Measurements from ENCODE around the gene CA9.

CA9 gene

DNA sequence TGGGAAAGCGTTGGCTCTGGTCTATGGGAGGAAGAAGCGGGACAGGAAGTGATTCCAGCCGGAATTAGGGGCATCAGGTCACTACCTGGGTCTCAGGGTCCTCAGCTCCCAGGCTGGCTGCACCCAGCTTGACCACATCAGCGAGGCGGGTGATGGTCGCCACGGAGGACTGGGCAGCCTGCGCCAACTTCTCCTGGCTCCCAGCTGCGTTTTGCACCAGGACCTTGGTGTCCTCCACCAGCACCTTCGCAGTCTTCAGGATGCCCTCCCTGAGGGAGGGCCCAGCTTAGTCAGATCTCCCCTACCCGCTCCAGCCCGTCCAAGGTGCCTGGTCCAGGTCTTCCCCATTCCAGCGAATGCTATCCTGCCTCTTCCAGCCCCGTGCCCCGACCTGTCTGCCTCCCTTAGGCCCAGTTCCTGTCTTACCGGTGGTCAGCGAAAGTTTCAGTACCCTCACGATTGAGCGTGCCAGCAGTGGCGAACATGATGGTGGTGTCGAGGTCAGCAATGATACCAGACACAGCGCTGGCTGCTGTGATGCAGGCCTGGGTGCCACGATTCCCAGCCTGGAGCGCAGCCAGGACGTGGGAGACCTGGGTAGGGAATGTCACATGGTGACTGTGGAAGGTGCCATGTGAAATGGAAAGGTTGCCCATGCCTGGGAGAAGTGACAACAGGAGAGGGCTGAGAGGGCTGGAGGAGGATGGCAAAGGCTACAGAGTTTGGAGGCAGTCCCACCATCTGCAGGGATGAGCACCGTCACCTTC lies 30.4 kb downstream of the CA9 start:
- Mint-ChIP-seq H3K36me3 (ENCODE audit: low read depth) (no peaks in the 10 kb centered on the region), H3K27me3 (no peaks in the 10 kb centered on the region), H3K4me3 (no peak overlapping the region), H3K4me1 (ENCODE audit: low read depth) (no peaks in the 10 kb centered on the region), H3K9me3 (no peaks in the 10 kb centered on the region), H3K27ac (peak overlapping the region; percentile 18)
- DNase-seq = no peak

DNA sequence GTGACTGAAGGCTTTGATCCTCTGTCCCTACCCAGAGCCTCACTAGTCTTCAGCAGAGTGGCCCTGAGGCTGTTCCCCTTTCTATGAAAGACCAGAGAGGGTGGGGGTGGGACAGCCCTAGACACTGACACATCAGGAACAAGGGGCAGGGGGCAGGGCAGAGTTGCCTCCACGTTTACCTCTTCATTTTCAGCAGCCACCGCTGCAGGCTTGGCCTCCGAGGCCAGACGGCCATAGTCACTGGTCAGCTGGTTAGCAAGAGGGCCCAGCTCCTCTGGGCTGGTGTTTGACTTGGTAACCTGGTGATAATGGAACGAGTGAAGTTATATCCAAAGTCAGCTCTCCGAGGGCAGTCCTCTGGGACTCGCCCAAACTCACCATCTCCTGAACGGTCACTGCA lies 31.6 kb downstream of the CA9 start:
- peaks cover 3% of the 10 kb centered on the region for H3K36me3 Mint-ChIP-seq (ENCODE audit: low read depth)
- no peak overlapping the region for H3K4me3 Mint-ChIP-seq
- H3K9me3 Mint-ChIP-seq = no peaks in the 10 kb centered on the region
- no peaks in the 10 kb centered on the region for H3K27me3 Mint-ChIP-seq
- H3K4me1 Mint-ChIP-seq (ENCODE audit: low read depth) = no peaks in the 10 kb centered on the region
- no peak overlapping the region for H3K27ac Mint-ChIP-seq
- no peak for DNase-seq

DNA sequence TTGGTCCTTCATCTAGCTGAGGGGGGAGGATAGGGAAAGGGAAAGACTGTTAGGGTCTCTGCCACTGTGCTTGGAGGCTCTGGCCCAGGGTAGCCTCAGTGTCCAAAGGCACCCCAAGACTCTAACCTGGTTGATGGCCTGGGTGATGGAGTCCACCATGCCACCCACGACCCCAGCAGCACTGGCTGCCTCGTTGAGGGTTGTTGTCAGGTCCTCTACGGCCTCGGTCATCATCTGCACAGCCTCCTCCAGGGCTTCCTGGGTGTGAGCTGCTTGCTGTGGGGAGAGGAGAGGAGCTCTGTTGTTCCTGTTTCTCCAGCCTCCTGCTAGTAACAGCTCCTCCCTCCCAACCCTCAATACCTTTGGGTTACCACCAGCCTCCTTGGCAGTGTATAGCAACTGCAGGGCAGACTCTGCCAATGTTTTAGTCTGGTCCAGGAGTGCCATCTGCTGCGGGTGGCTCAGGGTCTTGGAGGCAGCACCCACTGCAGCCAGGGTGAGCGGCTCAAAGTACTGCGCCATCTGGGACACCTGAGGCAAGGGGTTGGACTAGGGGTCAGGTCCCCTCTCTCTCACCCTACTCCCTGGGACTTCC lies 32.2 kb downstream of the CA9 start:
- Mint-ChIP-seq H3K9me3 (no peaks in the 10 kb centered on the region), H3K4me3 (no peak overlapping the region), H3K27ac (no peak overlapping the region), H3K27me3 (no peaks in the 10 kb centered on the region), H3K4me1 (ENCODE audit: low read depth) (no peaks in the 10 kb centered on the region), H3K36me3 (ENCODE audit: low read depth) (peaks cover 8% of the 10 kb centered on the region)
- DNase-seq = no peak

DNA sequence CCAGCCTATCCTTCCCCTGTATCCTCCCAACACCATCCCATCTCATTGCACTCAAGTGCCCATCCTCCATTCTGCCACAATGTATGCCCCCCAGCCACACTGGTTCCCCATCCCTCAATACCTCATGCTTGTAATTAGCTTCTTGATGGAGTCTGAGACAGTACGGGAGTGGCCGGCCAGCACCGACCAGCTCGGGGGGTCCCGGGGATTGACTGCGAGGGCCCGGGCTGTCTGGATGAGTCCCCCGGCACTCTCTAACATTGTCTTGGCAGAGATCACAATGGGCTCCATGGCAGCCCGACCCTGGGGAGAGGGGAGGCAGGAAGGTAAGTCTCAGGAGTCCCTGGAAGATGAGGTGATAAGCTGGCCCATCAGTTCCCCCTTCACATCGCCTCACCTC lies 33.2 kb downstream of the CA9 start:
- H3K27me3 Mint-ChIP-seq = no peaks in the 10 kb centered on the region
- H3K36me3 Mint-ChIP-seq (ENCODE audit: low read depth) = peaks cover 19% of the 10 kb centered on the region
- no peak overlapping the region for H3K4me3 Mint-ChIP-seq
- peak overlapping the region; percentile 58 for H3K27ac Mint-ChIP-seq
- peaks cover 3% of the 10 kb centered on the region for H3K4me1 Mint-ChIP-seq (ENCODE audit: low read depth)
- DNase-seq = no peak
- no peaks in the 10 kb centered on the region for H3K9me3 Mint-ChIP-seq

DNA sequence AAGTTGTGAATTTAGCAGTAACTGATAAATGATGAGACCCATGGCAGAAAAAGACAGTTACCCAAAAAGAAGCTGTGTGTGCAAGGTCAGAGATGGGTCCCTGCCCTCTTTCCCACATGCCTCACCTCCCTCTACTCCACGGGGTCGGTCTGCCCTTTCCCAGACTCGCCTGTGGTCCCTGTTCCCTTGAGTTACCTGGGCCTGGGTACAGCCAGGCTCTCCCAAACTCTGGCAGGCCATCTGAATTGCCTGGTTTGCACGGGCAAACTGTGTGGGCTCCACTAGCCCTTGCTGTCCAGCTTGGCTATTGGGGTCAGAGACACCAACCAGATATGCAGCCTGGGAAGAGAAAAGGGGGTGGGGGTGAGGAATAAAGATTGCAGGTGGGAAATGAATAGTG lies 34.4 kb downstream of the CA9 start:
- Mint-ChIP-seq H3K27ac (peak overlapping the region; percentile 24), H3K4me3 (no peak overlapping the region), H3K36me3 (ENCODE audit: low read depth) (peaks cover 30% of the 10 kb centered on the region), H3K4me1 (ENCODE audit: low read depth) (peaks cover 7% of the 10 kb centered on the region), H3K27me3 (no peaks in the 10 kb centered on the region), H3K9me3 (no peaks in the 10 kb centered on the region)
- DNase-seq = no peak

DNA sequence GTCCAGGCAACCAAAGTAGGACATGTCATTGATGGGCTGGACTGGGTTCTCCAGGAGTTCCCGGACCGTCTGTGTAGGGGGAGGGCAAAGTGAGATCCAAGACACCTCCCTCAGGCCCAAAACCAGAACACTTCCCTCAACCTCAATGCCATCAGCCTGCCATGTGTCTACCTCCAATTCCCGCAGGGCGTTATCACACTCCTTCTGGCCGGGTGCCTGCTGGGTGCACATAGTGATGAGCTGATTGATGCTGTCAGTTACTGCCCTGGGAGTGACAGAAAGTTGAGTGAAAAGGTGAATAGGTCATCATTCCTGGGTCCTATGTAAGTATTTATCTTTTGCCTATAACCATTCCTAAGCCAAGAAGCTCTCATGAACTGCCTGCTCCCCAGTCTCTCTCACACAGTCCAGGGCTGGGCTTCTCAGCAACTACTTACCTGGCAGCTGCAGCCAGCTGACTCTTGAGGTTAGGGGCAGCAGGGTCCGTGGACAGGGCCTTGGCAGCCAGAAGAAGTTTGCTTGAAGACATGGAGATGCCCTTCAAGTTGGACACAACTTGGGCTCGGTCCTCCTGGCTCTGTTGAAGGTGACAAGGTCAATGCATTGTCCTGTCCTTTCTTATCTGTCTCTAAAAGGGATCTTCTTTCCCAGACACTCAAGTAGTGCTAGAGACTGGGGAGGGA lies 37.2 kb downstream of the CA9 start:
- Mint-ChIP-seq H3K27ac (peak overlapping the region; percentile 68), H3K4me3 (no peak overlapping the region), H3K36me3 (ENCODE audit: low read depth) (peaks cover 59% of the 10 kb centered on the region)

DNA sequence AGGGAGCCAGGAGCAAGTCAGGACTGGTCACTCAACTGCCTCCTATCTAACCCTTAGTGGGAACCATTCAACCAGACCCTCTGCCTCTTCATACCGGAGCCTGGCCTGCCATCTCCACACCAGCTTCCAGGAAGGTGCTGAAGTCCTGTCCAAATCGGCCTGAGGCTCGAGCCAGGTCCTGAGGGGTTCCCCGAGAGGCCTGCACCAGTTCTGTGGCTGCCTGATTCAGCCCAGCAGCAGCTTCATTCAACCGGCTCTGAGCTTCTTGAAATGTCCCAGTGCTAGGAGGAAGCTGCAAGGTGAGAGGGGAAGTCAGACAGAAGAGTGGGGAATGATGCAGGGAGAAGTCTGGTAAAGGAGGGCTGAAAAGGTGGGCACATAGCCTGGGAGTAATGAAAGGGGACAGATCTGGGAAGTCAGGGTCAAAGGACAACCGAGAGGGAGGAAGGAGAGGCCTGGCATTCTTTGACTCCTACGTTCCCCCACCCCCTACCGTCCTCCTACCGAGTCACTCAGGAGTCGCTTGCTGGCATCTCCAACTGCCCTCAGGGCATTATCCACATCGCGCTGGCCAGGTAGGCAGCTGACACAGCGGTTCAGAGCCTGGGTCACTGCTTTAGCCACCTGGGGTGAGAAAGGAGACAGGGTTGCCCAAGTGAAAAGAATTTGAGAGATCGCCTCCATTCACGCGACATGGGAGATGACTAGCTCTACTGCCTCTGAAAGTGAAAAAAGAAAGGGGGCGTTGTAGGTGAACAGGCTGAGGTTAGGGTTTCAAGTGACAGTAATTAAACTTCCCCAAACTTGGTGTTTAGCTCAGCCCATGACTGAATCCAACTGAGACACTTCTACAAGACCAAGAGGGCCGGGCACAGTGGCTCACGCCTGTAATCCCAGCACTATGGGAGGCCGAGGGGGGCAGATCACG lies 38.0 kb downstream of the CA9 start:
- Mint-ChIP-seq H3K27me3 (no peaks in the 10 kb centered on the region), H3K36me3 (ENCODE audit: low read depth) (peaks cover 67% of the 10 kb centered on the region), H3K9me3 (no peaks in the 10 kb centered on the region), H3K27ac (peak overlapping the region; percentile 50), H3K4me1 (ENCODE audit: low read depth) (peaks cover 7% of the 10 kb centered on the region), H3K4me3 (no peak overlapping the region)
- peak; percentile 29 for DNase-seq

More for the DNA sequence above, 37.2 kb downstream of the CA9 start:
- DNase-seq = peak; percentile 13
- Mint-ChIP-seq H3K9me3 (no peaks in the 10 kb centered on the region), H3K4me1 (ENCODE audit: low read depth) (peaks cover 7% of the 10 kb centered on the region), H3K27me3 (no peaks in the 10 kb centered on the region)

DNA sequence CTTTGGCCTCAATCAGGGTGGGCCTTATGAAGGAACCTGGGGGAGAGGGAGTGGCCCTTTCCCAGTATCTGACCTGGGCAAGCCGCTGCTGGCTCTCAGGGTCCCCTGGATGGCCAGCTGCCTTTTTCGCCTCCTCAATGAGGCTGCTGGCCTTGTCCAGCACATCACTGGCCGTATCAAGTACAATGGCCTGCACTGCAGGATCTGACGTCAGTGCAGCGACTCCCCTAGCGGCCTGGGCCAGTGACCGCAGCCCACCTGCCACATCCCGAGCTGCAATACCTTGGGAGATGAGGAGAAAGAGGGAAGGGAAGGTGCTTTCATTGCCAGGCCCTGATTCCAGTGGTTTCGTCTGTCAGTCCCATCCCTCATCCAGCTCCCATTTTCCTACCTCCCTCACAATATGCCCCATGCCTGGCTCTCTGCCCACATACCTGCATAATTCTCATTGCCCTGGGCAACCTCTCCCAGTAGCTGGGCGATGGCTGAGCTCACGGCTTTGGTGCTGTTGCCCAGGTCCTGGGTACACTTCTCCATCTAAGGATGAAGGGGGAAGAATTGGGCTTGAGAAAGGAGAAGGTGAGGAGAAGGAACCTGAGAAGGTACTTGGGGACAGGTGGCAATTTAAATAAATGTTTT lies 39.2 kb downstream of the CA9 start:
- Mint-ChIP-seq H3K4me3 (no peak overlapping the region), H3K9me3 (no peaks in the 10 kb centered on the region), H3K36me3 (ENCODE audit: low read depth) (peaks cover 78% of the 10 kb centered on the region), H3K27me3 (no peaks in the 10 kb centered on the region), H3K27ac (peak overlapping the region; percentile 47), H3K4me1 (ENCODE audit: low read depth) (peaks cover 7% of the 10 kb centered on the region)
- DNase-seq = peak; percentile 22

DNA sequence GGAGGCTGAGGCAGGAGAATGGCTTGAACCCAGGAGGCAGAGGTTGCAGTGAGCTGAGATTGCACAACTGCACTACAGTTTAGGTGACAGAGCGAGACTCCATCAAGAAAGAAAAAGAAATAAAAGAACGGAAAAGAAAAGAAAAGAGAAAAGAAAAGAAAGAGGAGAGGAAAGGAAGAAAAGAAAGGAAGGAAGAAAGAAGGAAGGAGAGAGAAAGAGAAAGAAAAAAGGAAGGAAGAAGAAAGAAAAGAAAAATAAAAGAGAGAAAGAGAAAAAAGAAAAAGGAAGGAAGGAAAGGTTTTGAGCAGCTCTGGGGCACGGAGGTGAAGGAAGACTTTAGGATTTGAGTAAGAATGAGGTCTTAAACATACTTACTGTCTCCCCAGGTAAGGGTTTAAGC lies 39.9 kb downstream of the CA9 start:
- H3K9me3 Mint-ChIP-seq = no peaks in the 10 kb centered on the region
- DNase-seq = no peak
- no peaks in the 10 kb centered on the region for H3K27me3 Mint-ChIP-seq

DNA sequence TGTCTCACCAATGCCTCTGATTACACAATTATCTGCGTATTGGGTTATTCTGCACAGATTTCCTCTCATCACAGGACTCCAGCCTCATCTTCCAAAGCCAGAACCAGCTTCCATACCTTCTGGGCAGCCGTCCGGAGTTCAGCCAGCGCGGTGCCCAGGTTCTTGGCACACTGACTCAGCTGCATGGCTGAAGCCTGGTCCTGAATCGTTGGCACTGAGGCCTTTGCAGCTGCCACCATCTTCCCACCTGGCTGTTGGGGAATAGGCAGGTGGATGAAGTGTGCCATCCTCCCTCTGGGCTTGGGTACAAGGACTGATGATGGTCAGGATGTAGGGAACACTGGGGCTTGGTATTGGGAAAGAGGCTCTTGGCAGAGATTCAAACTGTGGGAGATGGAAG lies 40.4 kb downstream of the CA9 start:
- DNase-seq = no peak
- H3K27ac Mint-ChIP-seq = peak overlapping the region; percentile 44
- no peak overlapping the region for H3K4me3 Mint-ChIP-seq
- H3K4me1 Mint-ChIP-seq (ENCODE audit: low read depth) = peaks cover 7% of the 10 kb centered on the region
- peaks cover 90% of the 10 kb centered on the region for H3K36me3 Mint-ChIP-seq (ENCODE audit: low read depth)
- no peaks in the 10 kb centered on the region for H3K9me3 Mint-ChIP-seq
- H3K27me3 Mint-ChIP-seq = no peaks in the 10 kb centered on the region

More for the DNA sequence above, 39.9 kb downstream of the CA9 start:
- Mint-ChIP-seq H3K27ac (peak overlapping the region; percentile 44), H3K36me3 (ENCODE audit: low read depth) (peaks cover 85% of the 10 kb centered on the region), H3K4me1 (ENCODE audit: low read depth) (peaks cover 7% of the 10 kb centered on the region), H3K4me3 (no peak overlapping the region)

DNA sequence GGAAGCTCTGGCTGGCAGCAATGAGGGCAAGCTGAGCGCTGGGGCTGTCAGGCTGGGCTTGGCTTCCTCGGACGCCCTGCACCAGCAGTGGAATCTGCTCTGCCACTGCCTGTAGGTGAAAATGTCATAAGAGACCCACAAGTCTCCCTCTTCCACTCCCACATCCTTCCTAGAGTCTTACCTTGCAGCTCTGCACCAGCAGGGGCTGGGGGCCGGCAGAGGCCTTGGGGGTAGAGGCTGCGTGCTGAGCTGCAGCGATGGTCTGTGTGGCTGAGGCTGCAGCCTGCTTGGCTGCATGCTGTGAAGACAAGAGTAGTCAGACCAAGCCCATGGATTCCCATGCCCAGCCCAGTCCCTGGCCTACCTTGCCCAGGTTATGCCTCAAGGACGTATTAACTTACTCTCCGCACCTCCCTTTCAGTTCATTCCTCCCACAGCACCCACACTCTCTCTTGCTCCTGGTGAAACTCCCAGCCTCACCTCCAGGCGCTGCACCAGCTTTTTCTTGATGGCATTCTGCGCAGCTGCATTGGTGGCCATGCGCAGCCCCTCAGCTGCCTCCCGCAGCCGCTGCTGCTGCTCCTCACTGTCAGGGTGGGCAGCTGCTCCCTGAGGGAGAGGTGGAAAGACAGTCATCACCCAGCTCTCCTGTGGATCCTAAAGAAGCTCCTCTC lies 41.0 kb downstream of the CA9 start:
- DNase-seq = no peak
- Mint-ChIP-seq H3K27me3 (no peaks in the 10 kb centered on the region), H3K27ac (peak overlapping the region; percentile 42), H3K4me3 (no peak overlapping the region), H3K9me3 (no peaks in the 10 kb centered on the region), H3K4me1 (ENCODE audit: low read depth) (peaks cover 7% of the 10 kb centered on the region), H3K36me3 (ENCODE audit: low read depth) (peaks cover 96% of the 10 kb centered on the region)

DNA sequence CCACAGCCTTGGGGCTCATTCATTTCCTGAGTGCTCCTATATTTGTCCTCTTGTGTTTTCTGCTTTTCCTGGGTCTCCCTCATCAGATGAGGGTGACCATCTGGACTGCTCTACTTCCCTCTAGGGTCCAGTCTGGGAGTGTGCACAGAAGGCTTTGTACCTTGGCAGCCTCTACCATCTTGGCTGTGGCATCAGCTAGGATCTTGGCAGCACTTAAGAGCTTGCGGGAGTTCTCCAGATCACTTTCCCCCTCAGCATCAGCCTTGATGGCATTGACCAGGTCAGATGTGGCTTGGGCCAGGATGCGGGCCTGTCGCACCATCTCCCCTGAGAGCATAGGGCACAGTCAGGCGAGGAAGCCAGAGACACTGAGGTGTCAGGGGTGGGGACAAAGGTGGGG lies 42.5 kb downstream of the CA9 start:
- Mint-ChIP-seq H3K4me1 (ENCODE audit: low read depth) (peaks cover 7% of the 10 kb centered on the region), H3K27me3 (no peaks in the 10 kb centered on the region), H3K4me3 (no peak overlapping the region), H3K36me3 (ENCODE audit: low read depth) (peaks cover 100% of the 10 kb centered on the region), H3K9me3 (no peaks in the 10 kb centered on the region), H3K27ac (peak overlapping the region; percentile 70)
- no peak for DNase-seq

DNA sequence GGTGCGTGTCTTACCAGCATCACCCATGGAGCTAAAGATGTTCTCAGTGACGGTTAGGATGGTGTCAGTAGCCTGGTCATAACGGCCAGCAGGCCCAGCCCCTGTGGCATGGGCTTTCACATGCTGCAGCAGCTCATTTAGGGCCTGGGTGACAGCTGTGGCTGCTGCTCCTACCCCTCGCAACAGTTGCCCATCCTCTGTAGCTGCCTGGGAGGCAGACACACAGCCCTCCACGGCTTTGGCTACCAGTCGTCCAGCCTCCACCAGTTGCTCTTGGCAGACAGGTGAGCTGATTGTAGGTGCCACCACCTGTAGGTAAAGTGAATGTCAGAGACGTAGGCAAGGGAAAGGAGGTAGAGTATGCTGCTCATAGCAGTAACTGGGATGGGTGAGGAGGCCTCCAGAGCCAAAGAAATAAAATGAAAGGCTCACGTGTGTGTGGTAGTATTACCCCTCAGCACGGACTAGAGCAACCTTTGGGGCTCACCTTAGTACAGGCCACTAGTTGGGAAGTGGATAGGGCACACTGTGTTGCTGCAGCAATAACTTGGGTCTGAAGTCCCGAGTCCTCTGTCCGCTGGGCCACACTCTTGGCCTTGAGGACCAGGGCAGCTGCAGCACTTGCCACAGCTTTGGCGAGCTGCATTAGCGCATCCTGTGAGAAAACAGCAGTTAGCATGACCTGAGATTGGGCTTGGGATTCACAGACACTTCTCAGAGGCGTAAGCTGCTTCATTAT lies 43.6 kb downstream of the CA9 start:
- DNase-seq = no peak
- Mint-ChIP-seq H3K4me3 (no peak overlapping the region), H3K9me3 (no peaks in the 10 kb centered on the region), H3K27me3 (no peaks in the 10 kb centered on the region), H3K4me1 (ENCODE audit: low read depth) (peaks cover under 1% of the 10 kb centered on the region), H3K27ac (peak overlapping the region; percentile 16), H3K36me3 (ENCODE audit: low read depth) (peaks cover 100% of the 10 kb centered on the region)
